SU-DHL-6 (cell line): ENCODE results near the gene MPLKIP.
"Not testable (repeated sequence)": the region's sequence is repeated elsewhere in the genome, so short reads cannot be mapped to it uniquely, and the experiment has no call there.

Source experiments
- H2AFZ ChIP-seq: fragments of 200-600 bp; sonication (generic); 2 replicates; pipeline ENCODE4 v1.6.1; 2014; ENCODE audit warnings: low read depth, mild to moderate bottlenecking, moderate library complexity, mixed read lengths, antibody characterized with exemption, low read length; ENCODE audit not compliant: severe bottlenecking
- H3F3A ChIP-seq: fragments of 200-600 bp; shearing (Covaris generic); 2 replicates; pipeline ENCODE4 v1.6.0; 2016; ENCODE audit warnings: antibody characterized with exemption, mild to moderate bottlenecking; ENCODE audit not compliant: insufficient read depth
- H3K27ac ChIP-seq: fragments of 200-600 bp; sonication (generic); 2 replicates; pipeline ENCODE4 v1.5.1; 2016; ENCODE audit warnings: low read depth, mild to moderate bottlenecking, low read length, moderate library complexity, mixed read lengths
- H3K27me3 ChIP-seq: fragments of 200-600 bp; sonication (generic), shearing (Covaris generic); 2 replicates; pipeline ENCODE4 v1.6.0; 2014; ENCODE audit warnings: mild to moderate bottlenecking, low read length
- H3K36me3 ChIP-seq: fragments of 200-600 bp; sonication (generic); 2 replicates; pipeline ENCODE4 v1.6.1; 2014; ENCODE audit warnings: mild to moderate bottlenecking, low read length, mixed read lengths
- H3K4me2 ChIP-seq: fragments of 300-600, 200-600 bp; shearing (Covaris generic), sonication (generic); 2 replicates; pipeline ENCODE4 v1.6.0; 2014; ENCODE audit warnings: low read length, low read depth, mild to moderate bottlenecking; ENCODE audit not compliant: poor library complexity, severe bottlenecking
- H3K4me3 ChIP-seq: fragments of 200-600 bp; sonication (generic); 2 replicates; pipeline ENCODE4 v1.5.1; 2014; ENCODE audit warnings: antibody characterized with exemption, low read length, mild to moderate bottlenecking, mixed read lengths; ENCODE audit not compliant: insufficient read depth, poor library complexity, severe bottlenecking
- H3K79me2 ChIP-seq: fragments of 200-600 bp; sonication (generic); 2 replicates; pipeline ENCODE4 v1.6.1; 2014; ENCODE audit warnings: mild to moderate bottlenecking, low read length, moderate library complexity; ENCODE audit not compliant: insufficient read depth
- H3K9ac ChIP-seq: fragments of 200-600 bp; sonication (generic); 2 replicates; pipeline ENCODE4 v1.7.0; 2014; ENCODE audit warnings: mild to moderate bottlenecking, low read length
- H3K9me2 ChIP-seq: fragments of 200-600 bp; sonication (generic); replicated peaks from 2 replicates; pipeline ENCODE4 v1.6.1; 2014; ENCODE audit warnings: low read length; ENCODE audit not compliant: insufficient read depth
- H3K9me3 ChIP-seq: fragments of 200-600 bp; sonication (generic); 2 replicates; pipeline ENCODE4 v1.6.1; 2014; ENCODE audit warnings: low read length, mixed read lengths; ENCODE audit not compliant: insufficient read depth
- H4K20me1 ChIP-seq: fragments of 200-600 bp; sonication (generic); 2 replicates; pipeline ENCODE4 v1.6.1; 2014; ENCODE audit warnings: low read depth, mild to moderate bottlenecking, antibody characterized with exemption, low read length, moderate library complexity, mixed read lengths
- CTCF ChIP-seq: fragments of 200-600 bp; sonication (generic); IDR thresholded peaks from one replicate; pipeline ENCODE4 v1.5.1; 2017; ENCODE audit warnings: antibody characterized with exemption, mild to moderate bottlenecking, low read length, moderate library complexity; ENCODE audit not compliant: insufficient read depth, poor library complexity, severe bottlenecking
- EZH2phosphoT487 ChIP-seq: fragments of 200-600 bp; sonication (generic), shearing (Covaris generic); conservative IDR thresholded peaks from 2 replicates; pipeline ENCODE4 v1.6.1; 2018; ENCODE audit warnings: mild to moderate bottlenecking, antibody characterized with exemption, low read length, moderate library complexity, mixed read lengths

Gene MPLKIP

GRCh38 chr7:40117199-40117598, 17.2 kb downstream of the MPLKIP start:
- not testable (repeated sequence) for H3K36me3 ChIP-seq, H3K9me3 ChIP-seq

GRCh38 chr7:40115936-40116335, 18.5 kb downstream of the MPLKIP start:
- Histone ChIP-seq H3K36me3 (no peaks in the 10 kb centered on the region), H3K79me2 (no peaks in the 10 kb centered on the region), H3K4me2 (no peak overlapping the region), H3K27me3 (no peaks in the 10 kb centered on the region), H3K27ac (no peak overlapping the region), H3K9me3 (no peaks in the 10 kb centered on the region), H3F3A (no peaks in the 10 kb centered on the region), H3K4me3 (no peak overlapping the region), H3K9ac (no peak overlapping the region), H4K20me1 (no peaks in the 10 kb centered on the region), H2AFZ (no peak overlapping the region), H3K9me2 (no peaks in the 10 kb centered on the region)
- TF ChIP-seq CTCF, result no peak
- TF ChIP-seq EZH2phosphoT487, result no peak

More at GRCh38 chr7:40117199-40117598, 17.2 kb downstream of the MPLKIP start:
- H3K9ac ChIP-seq, H4K20me1 ChIP-seq, H3F3A ChIP-seq, H3K9me2 ChIP-seq, H3K4me2 ChIP-seq, H3K27me3 ChIP-seq, H3K79me2 ChIP-seq, H3K27ac ChIP-seq, H2AFZ ChIP-seq, H3K4me3 ChIP-seq: not testable (repeated sequence)

DNA sequence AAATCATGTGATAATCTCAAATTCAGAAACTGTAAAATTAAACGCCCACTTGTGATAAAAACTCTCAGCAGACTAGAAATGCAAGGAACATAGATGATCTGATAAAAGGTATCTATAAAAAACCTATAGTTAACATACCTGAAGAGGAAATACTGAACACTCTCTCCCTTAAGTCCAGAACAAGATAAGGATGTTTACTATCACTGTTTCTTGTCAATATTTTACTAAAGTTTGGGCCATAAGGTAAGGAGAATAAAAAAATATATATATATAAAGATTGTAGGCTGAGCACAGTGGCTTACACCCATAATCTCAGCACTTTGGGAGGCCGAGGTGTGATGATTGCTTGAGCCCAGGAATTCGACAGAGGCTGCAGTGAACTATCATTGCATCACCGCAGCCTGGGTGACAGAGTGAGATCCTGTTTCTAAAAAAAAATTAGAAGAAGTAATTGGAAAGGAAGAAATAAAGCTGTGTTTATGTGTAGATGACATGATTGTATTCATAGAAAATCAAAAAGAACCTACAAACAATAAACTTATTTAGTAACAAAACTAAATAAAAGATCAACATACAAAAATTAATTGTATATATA, 28.4 kb downstream of the MPLKIP start:
- Histone ChIP-seq H3K27me3 (no peaks in the 10 kb centered on the region), H3K9me2 (no peaks in the 10 kb centered on the region), H3K9me3 (no peaks in the 10 kb centered on the region), H4K20me1 (no peaks in the 10 kb centered on the region), H3K4me2 (no peak overlapping the region), H3K4me3 (no peak overlapping the region), H3K9ac (no peak overlapping the region), H3K27ac (no peak overlapping the region), H2AFZ (no peak overlapping the region), H3K79me2 (no peaks in the 10 kb centered on the region), H3F3A (0 out of 2 replicates have a peak, but pooled peaks cover 4% of the 10 kb centered on the region), H3K36me3 (no peaks in the 10 kb centered on the region)
- TF ChIP-seq CTCF (no peak), EZH2phosphoT487 (no peak)

DNA sequence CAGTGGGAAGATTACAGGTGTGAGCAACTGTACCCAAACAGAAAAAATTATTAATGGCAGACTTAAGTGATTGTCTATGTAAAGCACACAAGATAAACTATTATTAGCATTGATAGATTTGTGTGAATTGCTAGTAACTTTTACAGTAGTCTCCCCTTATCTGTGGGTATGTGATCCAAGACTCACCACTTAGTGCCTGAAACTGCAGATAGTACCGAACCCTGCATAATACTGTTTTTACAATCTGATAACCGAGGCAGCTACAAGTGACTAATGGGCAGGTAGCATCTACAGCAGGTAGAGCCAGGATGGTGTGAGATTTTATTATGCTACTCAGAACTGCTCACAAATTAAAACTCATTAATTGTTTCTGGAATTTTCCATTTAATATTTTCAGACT, 31.5 kb downstream of the MPLKIP start:
- H2AFZ ChIP-seq, result no peak overlapping the region
- H3K9ac ChIP-seq, result no peak overlapping the region
- no peak overlapping the region for H3K27ac ChIP-seq
- H3K79me2 ChIP-seq, result no peaks in the 10 kb centered on the region
- H3K27me3 ChIP-seq, result no peaks in the 10 kb centered on the region
- no peaks in the 10 kb centered on the region for H3K9me2 ChIP-seq
- H3K36me3 ChIP-seq, result no peaks in the 10 kb centered on the region
- no peak for TF ChIP-seq CTCF
- TF ChIP-seq EZH2phosphoT487, result no peak
- 0 out of 2 replicates have a peak, but pooled peaks cover 4% of the 10 kb centered on the region for H3F3A ChIP-seq
- no peak overlapping the region for H3K4me3 ChIP-seq
- H4K20me1 ChIP-seq, result no peaks in the 10 kb centered on the region
- no peaks in the 10 kb centered on the region for H3K9me3 ChIP-seq
- H3K4me2 ChIP-seq, result no peak overlapping the region
